GM20000 (cell line): ENCODE measurements around the gene SMIM22.

Experiments
- DNase-seq: peaks from one replicate; pipeline ENCODE4 v3.0.0; 2012; ENCODE audit warnings: low spot score
- CTCF ChIP-seq: IDR thresholded peaks from 2 replicates; pipeline ENCODE4 v1.5.1; 2012; ENCODE audit warnings: mild to moderate bottlenecking, control low read depth; ENCODE audit errors: extremely low read depth, missing control alignments

Gene SMIM22

GRCh38 chr16:4765511-4766474 lies 29.4 kb upstream of the SMIM22 start:
- no peak for DNase-seq

GRCh38 chr16:4766875-4767628 lies 28.1 kb upstream of the SMIM22 start, which contains the start of gene ZNF500:
Gene ZNF500 (minus strand): TSS chr16:4767162. CDS start chr16:4765978, 1,184 bp downstream.
- no peak for TF ChIP-seq CTCF
- DNase-seq: peak; percentile 98

More at GRCh38 chr16:4765511-4766474, 29.4 kb upstream of the SMIM22 start:
- TF ChIP-seq CTCF: no peak

- DNase-seq: no peak
- no peak for TF ChIP-seq CTCF
Observed at GRCh38 chr16:4767872-4768548, 27.2 kb upstream of the SMIM22 start.

DNA sequence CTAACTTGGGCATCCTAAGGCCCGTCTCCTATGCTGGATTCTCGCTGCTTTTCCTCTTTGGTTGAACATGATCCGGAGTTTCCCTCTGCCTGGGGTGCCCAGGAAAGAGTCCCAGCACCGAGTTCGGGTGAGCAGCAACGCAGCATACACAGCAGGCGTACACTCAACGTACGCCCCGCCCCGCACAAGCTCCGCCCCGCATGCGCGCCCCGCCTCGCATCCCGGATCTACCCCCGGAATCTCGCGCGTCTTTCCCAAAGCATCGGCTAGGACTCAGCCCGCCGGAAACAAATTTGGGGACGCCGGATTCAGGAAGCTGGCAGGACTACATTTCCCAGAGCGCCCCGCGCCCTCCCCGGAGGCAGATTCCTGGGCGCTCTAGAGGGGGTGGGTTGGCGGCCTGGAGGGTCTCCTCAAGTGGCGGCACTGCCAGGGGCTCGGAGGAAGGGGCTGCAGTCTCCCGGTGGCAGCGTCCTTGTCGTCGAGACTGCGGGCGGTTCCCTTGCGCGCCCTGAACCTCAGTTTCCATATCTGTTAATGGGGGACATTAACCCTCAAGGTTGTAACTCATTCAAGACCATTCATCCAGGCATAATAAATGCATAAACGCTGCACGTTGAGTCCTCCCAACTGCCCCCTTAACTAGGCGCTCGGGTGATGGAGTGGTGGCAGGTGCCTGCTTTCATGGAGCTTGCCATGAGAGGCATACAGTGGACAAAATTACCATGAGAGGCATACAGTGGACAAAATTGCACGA lies 26.4 kb upstream of the SMIM22 start:
- DNase-seq: peak; percentile 95

DNA sequence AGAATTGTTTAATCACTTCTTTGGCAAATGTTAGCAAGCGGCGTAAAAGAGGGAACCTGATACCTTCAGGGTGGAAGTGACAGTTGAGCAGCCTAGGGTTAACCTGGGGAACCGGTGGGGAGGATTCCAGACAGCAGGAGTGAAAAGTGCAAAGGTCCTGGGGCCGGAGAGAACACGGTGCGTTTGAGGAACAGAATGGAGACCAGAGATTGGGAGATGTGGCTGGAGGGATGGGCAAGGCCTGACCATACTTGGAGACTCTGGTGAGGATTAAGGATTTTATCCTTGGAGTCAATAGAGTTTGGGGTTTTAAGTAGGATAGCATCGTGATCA lies 25.9 kb upstream of the SMIM22 start:
- DNase-seq: no peak

More for the DNA sequence above, 26.4 kb upstream of the SMIM22 start:
- TF ChIP-seq CTCF: no peak

GRCh38 chr16:4771646-4772045 lies 23.5 kb upstream of the SMIM22 start:
- no peak for DNase-seq
- no peak for TF ChIP-seq CTCF

More for the DNA sequence above, 25.9 kb upstream of the SMIM22 start:
- TF ChIP-seq CTCF: no peak
